Caco-2 (cell line): ENCODE data around the gene MLLT10. TPM values are rescaled to one million over a fixed set of nuclear protein-coding genes. Genes with fewer than 3 reads are reported as not detected.

Source experiments
- BruUV-seq: library from RNA; stranded (reverse); fragments of 400-500 nt; replicated peaks from 2 replicates; lab custom pipeline; 2021; lab: Mats Ljungman, UMichigan
- CTCF ChIA-PET: fragments of 300-600 bp; sonication (Branson Sonifier 250); formaldehyde crosslinking; loops from one replicate; lab custom pipeline; 2022; ENCODE audit warnings: antibody characterized with exemption; lab: Charles Lee
- POLR2A ChIA-PET: fragments of 300-600 bp; sonication (Branson Sonifier 250); formaldehyde crosslinking; loops from one replicate; lab custom pipeline; 2022; ENCODE audit warnings: antibody characterized with exemption; lab: Charles Lee
- DNase-seq, 2 experiments: peaks; one replicate each; pipeline versions ENCODE4 v3.0.0 to v3.0.0-alpha.2; 2020 to 2022
- H3K27me3 ChIP-seq: replicated peaks from 2 replicates; pipeline ENCODE4 v1.6.0; 2011; ENCODE audit warnings: low read length; ENCODE audit not compliant: control insufficient read depth, insufficient read depth
- H3K36me3 ChIP-seq: 2 replicates; pipeline ENCODE4 v1.5.1; 2011; ENCODE audit warnings: low read length; ENCODE audit not compliant: control insufficient read depth, insufficient read depth
- H3K4me1 ChIP-seq: fragments of 250-450 bp; sonication (Bioruptor Pico); 2 replicates; pipeline ENCODE4 v1.5.1; 2020; ENCODE audit warnings: mild to moderate bottlenecking
- H3K4me3 ChIP-seq: 2 replicates; pipeline ENCODE4 v1.5.1; 2011; ENCODE audit warnings: low read depth, mild to moderate bottlenecking, control low read depth, low read length
- H3K9me3 ChIP-seq: fragments of 250-450 bp; sonication (Bioruptor Pico); 2 replicates; pipeline ENCODE4 v1.5.1; 2020; ENCODE audit warnings: mild to moderate bottlenecking, moderate library complexity
- H3K27ac Mint-ChIP-seq: one replicate; pipeline ENCODE4 v1.8.0; 2022; ENCODE audit warnings: mixed read lengths; ENCODE audit not compliant: unreplicated experiment
- H3K27me3 Mint-ChIP-seq: one replicate; pipeline ENCODE4 v1.8.0; 2022; ENCODE audit warnings: mixed read lengths; ENCODE audit not compliant: insufficient read depth, unreplicated experiment
- H3K36me3 Mint-ChIP-seq: one replicate; pipeline ENCODE4 v1.8.0; 2022; ENCODE audit warnings: mild to moderate bottlenecking, mixed read lengths; ENCODE audit not compliant: insufficient read depth, unreplicated experiment
- H3K4me1 Mint-ChIP-seq: one replicate; pipeline ENCODE4 v1.8.0; 2022; ENCODE audit warnings: low read depth, mixed read lengths; ENCODE audit not compliant: unreplicated experiment
- H3K4me3 Mint-ChIP-seq: one replicate; pipeline ENCODE4 v1.8.0; 2022; ENCODE audit warnings: mild to moderate bottlenecking, moderate library complexity, mixed read lengths; ENCODE audit not compliant: unreplicated experiment
- H3K9me3 Mint-ChIP-seq: one replicate; pipeline ENCODE4 v1.8.0; 2022; ENCODE audit warnings: mixed read lengths; ENCODE audit not compliant: unreplicated experiment
- intact Hi-C: fragments of 100-400 bp; cut with micrococcal nuclease; formaldehyde crosslinking; loops from one replicate; pipeline ENCODE4 v1.10.0; 2022; ENCODE audit not compliant: unreplicated experiment
- total RNA-seq: library from RNA; stranded (reverse); gene quantifications from 2 replicates; pipeline ENCODE4 v1.2.3, GENCODE V29; 2022
- TF ChIP-seq, protein P1 (sequence below), 2 experiments: fragments of 200-600 bp in 1 of 2; IDR thresholded peaks; 1 replicate in 1 of 2; 2 replicates in 1 of 2; pipeline versions ENCODE4 v1.5.1 to v1.8.0; 2011 to 2022; ENCODE audit warnings: antibody characterized with exemption in 1 of 2, control low read depth in 1 of 2, inconsistent platforms in 1 of 2, low read depth in 1 of 2, low read length in 1 of 2, mild to moderate bottlenecking in 1 of 2, moderate library complexity in 1 of 2; ENCODE audit not compliant: insufficient read depth in 1 of 2, severe bottlenecking in 1 of 2, unreplicated experiment in 1 of 2

MLLT10 gene
- total RNA-seq, 1 experiment from 2014 or later: 84.3 TPM

DNA sequence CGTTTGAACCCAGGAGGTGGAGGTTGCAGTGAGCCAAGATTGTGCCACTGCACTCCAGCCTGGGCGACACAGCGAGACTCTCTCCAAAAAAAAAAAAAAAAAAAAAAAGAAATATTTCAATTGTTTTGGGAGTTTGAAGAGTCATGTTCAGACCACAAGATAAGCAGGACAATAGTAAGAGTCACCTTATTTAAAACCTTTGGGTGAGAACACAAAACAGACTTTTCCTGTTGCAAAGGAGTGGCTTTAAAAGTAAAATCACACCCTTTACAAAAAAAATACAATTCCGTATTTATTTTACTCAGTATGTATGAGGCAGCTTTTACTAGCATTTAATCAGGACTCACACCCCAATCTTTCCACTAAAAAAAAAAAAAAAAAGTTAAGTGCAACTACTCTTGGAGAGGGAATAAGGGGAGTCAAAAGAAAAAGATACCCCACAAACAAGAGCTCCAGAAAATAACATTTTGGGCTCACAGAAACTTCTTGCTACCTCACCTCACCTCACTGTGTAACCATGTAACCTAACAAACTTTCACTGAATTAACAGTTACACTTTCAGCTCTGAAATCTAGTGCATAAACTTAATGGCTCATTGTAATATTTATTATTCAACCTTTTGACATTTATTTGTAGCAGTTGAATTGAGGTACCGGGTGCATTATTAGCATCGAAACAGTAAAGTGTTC, 19.8 kb upstream of the MLLT10 start:
- TF ChIP-seq, protein P1, sequence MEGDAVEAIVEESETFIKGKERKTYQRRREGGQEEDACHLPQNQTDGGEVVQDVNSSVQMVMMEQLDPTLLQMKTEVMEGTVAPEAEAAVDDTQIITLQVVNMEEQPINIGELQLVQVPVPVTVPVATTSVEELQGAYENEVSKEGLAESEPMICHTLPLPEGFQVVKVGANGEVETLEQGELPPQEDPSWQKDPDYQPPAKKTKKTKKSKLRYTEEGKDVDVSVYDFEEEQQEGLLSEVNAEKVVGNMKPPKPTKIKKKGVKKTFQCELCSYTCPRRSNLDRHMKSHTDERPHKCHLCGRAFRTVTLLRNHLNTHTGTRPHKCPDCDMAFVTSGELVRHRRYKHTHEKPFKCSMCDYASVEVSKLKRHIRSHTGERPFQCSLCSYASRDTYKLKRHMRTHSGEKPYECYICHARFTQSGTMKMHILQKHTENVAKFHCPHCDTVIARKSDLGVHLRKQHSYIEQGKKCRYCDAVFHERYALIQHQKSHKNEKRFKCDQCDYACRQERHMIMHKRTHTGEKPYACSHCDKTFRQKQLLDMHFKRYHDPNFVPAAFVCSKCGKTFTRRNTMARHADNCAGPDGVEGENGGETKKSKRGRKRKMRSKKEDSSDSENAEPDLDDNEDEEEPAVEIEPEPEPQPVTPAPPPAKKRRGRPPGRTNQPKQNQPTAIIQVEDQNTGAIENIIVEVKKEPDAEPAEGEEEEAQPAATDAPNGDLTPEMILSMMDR (IDR thresholded peaks at IDR 0.05; ENCODE audit: insufficient read depth in 1 of 2, low read depth in 1 of 2, low read length in 1 of 2, severe bottlenecking in 1 of 2, unreplicated experiment in 1 of 2): no peak
- Mint-ChIP-seq H3K27ac (no peak overlapping the region), H3K9me3 (no peaks in the 10 kb centered on the region), H3K27me3 (no peaks in the 10 kb centered on the region), H3K4me3 (peak overlapping the region; percentile 92), H3K36me3 (peaks cover 5% of the 10 kb centered on the region), H3K4me1 (peaks cover 65% of the 10 kb centered on the region)
- Histone ChIP-seq H3K9me3 (no peaks in the 10 kb centered on the region), H3K36me3 (no peaks in the 10 kb centered on the region), H3K4me3 (no peak overlapping the region), H3K4me1 (peaks cover 56% of the 10 kb centered on the region), H3K27me3 (no peaks in the 10 kb centered on the region)
- ChIA-PET POLR2A (interaction anchor here (0.6 to 0.7 kb wide), 2 partner anchors 29 to 1611 kb away, joined by 4 to 12 read pairs; no protein-coding TSS in a partner anchor), CTCF (interaction anchor here (0.7 to 3.6 kb wide), 3 partner anchors 18 to 417 kb away, joined by 6 to 25 read pairs (median 7); no protein-coding TSS in a partner anchor)
- intact Hi-C loops: no loop called here
- DNase-seq: no peak
- BruUV-seq: no TSS peak

- POLR2A ChIA-PET: interaction anchor here (0.6 to 2.4 kb wide), 4 partner anchors 11 to 1611 kb away, joined by 4 to 22 read pairs (median 16); partner anchors contain the start of gene SKIDA1
- CTCF ChIA-PET: interaction anchor here (0.7 to 3.6 kb wide), 3 partner anchors 18 to 417 kb away, joined by 6 to 25 read pairs (median 7); no protein-coding TSS in a partner anchor
- peaks cover 5% of the 10 kb centered on the region for H3K36me3 Mint-ChIP-seq
- Histone ChIP-seq H3K4me1 (peaks cover 59% of the 10 kb centered on the region), H3K27me3 (no peaks in the 10 kb centered on the region), H3K9me3 (no peaks in the 10 kb centered on the region), H3K36me3 (no peaks in the 10 kb centered on the region), H3K4me3 (no peak overlapping the region)
- DNase-seq: no peak
- H3K27me3 Mint-ChIP-seq: no peaks in the 10 kb centered on the region
- BruUV-seq: no TSS peak
- H3K9me3 Mint-ChIP-seq: no peaks in the 10 kb centered on the region
- peak overlapping the region; percentile 92 for H3K4me3 Mint-ChIP-seq
- intact Hi-C loops: loop anchor here (5.0 kb wide), 1 partner anchor 437 kb away; no protein-coding TSS in a partner anchor
- TF ChIP-seq, protein P1 (IDR thresholded peaks at IDR 0.05; ENCODE audit: insufficient read depth in 1 of 2, low read depth in 1 of 2, low read length in 1 of 2, severe bottlenecking in 1 of 2, unreplicated experiment in 1 of 2): no peak
- H3K4me1 Mint-ChIP-seq: peaks cover 66% of the 10 kb centered on the region
- H3K27ac Mint-ChIP-seq: no peak overlapping the region
These were observed 19.1 kb upstream of the MLLT10 start for GRCh38 chr10:21514818-21515351.
